Right ventricle myocardium superior (tissue), 1 donor: ENCODE results near the gene ADGRD2. TPM values are rescaled to one million over a fixed set of nuclear protein-coding genes. Genes with fewer than 3 reads are reported as not detected.

Source experiments
- ATAC-seq: fragments of 200-7000 bp; cut with Tn5 transposase; one replicate; pipeline ENCODE4 v1.9.1; 2020; ENCODE audit warnings: mild to moderate bottlenecking; ENCODE audit not compliant: poor library complexity
- DNase-seq: peaks from one replicate; pipeline ENCODE4 v3.0.0-alpha.2; 2020
- intact Hi-C: fragments of 100-400 bp; cut with DNase I; formaldehyde crosslinking; loops from one replicate; pipeline ENCODE4 v1.11.2; 2022
- total RNA-seq: library from RNA; stranded (reverse); fragmentation: NEBNext Ultra II Directional; extraction: Animal tissue kit (Norgen Biotek cat#: 25700); gene quantifications from one replicate; pipeline ENCODE4 v1.2.1, GENCODE V29; 2021
- donor health status: DM: no; HTN: yes; CAD: no; lungs with severe emphysema.

ADGRD2 gene
- total RNA-seq, 1 donor from 2014 or later, result not detected

DNA sequence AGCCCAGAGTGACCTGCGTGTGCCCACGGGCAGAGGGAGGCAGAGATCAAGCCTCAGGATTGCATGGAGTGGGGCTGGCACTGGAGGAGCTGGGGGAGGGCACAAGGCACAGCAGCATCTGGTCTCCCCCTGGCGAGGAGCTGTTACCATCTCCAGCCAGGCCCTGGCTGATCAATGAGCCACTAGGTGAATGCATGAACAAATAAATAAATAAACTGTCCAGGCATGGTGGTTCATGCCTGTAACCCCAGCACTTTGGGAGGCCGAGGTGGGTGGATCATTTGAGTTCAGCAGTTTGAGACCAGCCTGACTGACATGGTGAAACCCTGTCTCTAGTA lies 20.8 kb upstream of the ADGRD2 start:
- intact Hi-C loops, result no loop called here
- ATAC-seq, result no peak
- DNase-seq, result no peak

DNA sequence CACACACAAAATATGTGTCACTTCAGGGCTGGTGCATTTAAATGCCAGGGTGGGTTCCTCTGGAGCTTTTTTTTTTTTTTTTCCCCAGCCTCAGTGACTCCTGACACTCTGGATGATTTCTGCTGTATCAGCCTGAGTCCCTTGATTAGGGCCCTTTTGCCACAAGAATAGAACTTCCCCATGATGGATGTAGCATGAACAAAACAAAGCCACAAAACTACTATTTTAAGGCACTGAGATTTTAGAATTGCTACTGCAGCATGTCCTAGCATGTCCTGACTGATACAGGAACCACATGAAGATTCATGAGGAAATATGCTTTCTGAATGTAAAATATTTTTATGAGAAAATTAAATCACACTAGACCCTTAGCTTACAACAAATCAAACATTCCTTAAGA lies 13.9 kb upstream of the ADGRD2 start:
- DNase-seq (no peak), ATAC-seq (no peak)
- intact Hi-C loops, result no loop called here

DNA sequence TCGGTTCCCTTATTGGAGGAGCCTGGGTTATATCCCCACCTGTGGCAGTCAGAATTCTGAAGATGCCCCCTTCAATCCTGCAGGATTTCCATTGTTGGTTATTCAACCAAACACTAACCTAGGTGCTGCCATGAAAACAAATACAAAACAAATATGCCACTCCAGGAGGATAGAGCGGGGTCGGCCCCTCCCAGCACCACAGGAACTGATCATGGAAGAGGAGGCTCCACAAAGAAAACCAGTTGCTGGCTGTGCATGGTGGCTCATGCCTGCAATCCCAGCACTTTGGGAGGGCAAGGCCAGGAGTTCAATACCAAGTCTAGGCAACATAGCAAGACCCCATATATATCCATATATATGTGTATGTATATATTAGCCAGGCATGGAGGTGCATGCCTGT lies 13.2 kb upstream of the ADGRD2 start:
- DNase-seq, result no peak
- ATAC-seq, result no peak
- intact Hi-C loops, result no loop called here

DNA sequence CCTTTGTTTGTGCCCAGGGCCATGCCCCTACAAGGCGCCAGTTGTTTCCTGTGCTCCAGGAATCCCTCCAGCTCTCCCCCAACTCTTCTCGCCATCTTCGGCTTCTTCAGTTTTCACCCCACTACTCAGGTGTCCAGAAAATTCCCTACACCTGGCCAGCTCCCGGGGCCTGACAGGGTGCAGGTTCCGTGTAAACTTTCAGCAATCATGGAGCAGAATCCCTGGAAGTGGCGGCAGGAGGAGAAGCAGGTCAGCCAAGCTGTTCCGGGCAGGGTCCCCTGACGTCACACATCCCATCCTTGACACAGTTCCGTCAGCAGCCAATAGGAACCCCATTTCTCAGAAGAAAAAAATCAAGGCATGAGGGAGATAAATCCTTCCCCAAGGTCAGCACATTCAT lies 12.2 kb upstream of the ADGRD2 start:
- intact Hi-C loops, result no loop called here

DNA sequence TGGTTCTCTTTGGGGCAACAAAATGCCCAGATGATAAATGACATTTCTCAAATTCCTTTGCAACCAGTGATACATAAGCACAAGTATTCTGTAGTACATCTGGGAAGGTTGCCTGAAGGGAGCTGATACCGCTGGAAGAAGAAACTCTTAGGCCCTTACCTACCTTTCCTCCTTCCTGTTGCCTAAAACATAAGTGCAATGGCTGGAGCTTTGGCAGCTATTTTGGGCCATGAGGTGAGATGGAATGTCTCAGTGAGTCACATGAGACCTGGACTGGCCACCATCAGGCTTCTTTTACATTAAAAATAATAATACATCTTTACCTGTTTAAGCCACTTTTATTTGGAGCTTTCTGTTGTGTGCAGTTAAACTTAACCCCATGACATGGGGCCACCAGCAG lies 11.2 kb upstream of the ADGRD2 start:
- DNase-seq, result no peak
- intact Hi-C loops, result no loop called here
- no peak for ATAC-seq

More for the DNA sequence above, 12.2 kb upstream of the ADGRD2 start:
- ATAC-seq (no peak), DNase-seq (no peak)

GRCh38 chr9:124439686-124440243 lies 10.5 kb upstream of the ADGRD2 start:
- intact Hi-C loops, result no loop called here
- DNase-seq (no peak), ATAC-seq (no peak)

GRCh38 chr9:124440786-124441185 lies 9.5 kb upstream of the ADGRD2 start:
- intact Hi-C loops, result no loop called here
- ATAC-seq, result no peak
- no peak for DNase-seq

DNA sequence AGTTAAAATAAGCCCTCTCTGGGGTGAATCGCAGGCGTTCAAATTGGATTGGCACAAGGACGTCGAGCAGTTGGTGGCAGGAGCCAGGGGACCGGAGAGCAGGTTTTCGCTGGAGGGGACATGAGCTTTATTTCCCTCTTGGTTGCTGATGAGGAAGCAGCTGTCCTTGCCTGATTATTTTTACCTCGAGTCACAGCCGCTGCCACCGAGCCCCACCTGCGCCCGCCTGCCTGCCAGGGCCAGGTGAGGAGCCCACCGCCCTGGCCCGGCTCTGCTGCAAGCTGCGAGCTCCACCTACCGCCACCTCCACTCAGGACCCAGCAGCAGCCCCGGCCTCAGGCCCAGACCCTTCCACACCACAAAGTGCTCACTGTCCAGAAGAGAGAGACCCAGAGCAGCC lies 9.0 kb upstream of the ADGRD2 start:
- no peak for ATAC-seq
- no peak for DNase-seq
- intact Hi-C loops, result no loop called here

- intact Hi-C loops, result no loop called here
- DNase-seq, result no peak
- no peak for ATAC-seq
Observed at GRCh38 chr9:124442379-124442778, 7.9 kb upstream of the ADGRD2 start.

DNA sequence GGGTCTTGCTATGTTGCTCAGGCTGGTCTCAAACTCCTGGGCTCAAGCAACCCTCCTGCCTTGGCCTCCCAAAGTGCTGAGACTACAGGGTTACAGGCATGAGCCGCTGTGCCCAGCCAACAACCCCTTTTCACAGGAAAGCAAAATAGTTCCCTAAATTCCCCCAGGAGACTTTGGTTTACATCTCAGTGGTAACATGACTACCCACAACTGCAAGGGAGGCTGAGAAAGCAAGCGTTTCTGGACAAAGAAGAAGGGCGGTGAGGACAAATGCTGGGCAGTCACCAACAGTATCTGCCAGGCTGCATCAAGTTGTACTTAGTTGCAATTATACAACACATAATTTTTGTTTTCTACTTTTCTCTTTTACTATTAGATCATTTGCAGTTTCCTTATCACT lies 7.4 kb upstream of the ADGRD2 start:
- DNase-seq (no peak), ATAC-seq (no peak)
- intact Hi-C loops, result no loop called here

GRCh38 chr9:124443625-124444024 lies 6.6 kb upstream of the ADGRD2 start:
- DNase-seq (no peak), ATAC-seq (no peak)
- intact Hi-C loops, result no loop called here

DNA sequence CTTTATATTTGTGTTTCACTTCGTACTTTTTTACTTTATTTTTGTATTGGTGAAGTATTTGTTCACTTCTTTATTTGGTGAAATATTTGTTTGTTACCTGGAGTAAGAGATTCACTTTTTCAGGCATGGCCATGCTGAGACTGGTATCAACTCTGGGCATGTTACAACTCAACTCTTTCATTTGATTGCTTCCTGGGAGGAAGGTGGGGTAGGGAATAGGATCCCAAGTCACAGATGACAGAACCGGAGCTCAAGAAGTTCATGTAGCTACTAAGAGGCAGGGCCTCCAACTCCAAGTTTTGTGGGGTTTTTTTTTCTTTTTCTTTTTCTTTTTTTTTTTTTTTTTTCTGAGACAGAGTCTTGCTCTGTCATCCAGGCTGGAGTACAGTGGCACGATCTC lies 6.1 kb upstream of the ADGRD2 start:
- intact Hi-C loops, result no loop called here
- no peak for DNase-seq

DNA sequence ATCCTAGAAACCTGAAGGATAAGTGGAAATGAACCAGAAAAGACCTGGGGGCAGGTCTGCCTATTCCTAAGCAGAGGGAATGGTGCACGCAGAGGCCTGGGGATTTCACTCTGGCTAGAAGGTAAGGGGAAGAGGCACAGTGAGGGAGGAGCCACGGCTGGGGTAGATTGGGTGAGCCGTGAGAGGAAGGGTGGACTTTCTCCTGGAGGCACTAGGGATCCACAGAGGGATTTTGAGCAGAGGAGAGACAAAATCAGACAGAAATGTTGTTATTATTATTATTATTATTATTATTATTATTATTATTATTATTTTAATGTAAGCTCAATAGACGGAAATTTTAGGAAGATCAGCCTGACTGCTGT lies 3.0 kb upstream of the ADGRD2 start:
- DNase-seq, result no peak
- ATAC-seq, result no peak
- intact Hi-C loops, result no loop called here

More for the DNA sequence above, 6.1 kb upstream of the ADGRD2 start:
- ATAC-seq, result no peak

DNA sequence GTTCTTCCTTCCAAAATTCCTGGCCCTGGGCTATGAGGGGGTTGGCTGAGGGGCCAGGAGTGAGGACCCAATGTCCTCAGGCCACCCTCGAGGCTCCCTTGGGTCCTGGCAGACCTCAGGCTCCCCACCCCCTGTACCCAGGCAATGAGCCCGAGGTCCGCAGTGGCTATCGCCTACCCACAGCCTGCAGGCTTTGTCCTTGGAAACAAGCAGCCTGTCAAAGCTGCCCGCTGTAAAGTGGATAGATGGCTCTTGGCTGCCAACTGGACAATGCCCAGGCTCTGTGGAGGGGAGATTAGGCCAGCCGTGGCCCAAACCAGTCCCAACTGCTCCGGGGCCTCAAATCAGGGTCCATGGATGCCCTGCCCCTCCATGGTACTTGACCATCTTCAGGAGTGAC lies 2.2 kb upstream of the ADGRD2 start:
- intact Hi-C loops, result no loop called here
- peak; percentile 97 for ATAC-seq
- DNase-seq, result peak; percentile 78

- ATAC-seq, result no peak
- intact Hi-C loops, result no loop called here
- DNase-seq, result no peak
Observed at GRCh38 chr9:124449381-124450151, 685 bp upstream of the ADGRD2 start.

DNA sequence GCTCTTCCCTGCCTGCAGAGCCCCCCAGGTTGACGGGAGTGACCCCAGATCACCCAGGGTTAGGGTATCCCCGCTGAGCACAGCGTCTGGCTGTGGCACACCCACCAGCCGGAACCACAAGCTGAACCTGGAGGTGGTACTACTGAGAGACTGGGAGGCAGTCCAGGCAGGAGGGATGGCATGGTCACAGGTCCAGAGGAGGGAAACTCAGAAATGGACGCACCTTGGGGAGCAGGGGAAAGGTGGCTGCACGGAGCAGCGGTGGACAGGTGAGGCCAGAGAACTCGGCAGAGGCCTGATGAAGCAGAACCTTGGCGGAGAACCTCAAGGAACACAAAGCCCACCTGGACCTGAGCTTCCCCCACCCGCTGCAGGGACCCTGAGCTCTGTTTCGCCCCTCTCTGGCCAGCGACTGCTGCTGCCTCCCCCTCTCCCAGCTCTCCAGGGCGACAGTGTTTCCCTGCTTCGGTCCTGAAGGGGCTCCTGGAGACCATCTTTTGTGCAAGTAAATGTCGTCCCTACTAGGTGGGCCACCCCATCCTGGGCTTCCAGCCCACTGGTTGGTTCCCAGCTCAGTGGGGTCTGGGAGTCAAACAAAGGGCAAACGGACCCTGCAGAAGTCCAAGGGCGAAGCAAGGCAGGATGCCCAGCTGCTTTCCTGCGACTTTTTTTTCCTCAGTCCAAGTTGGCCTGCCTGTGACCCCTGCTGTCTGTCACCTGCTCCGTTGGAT lies 845 bp downstream of the ADGRD2 start:
- ATAC-seq, result no peak
- DNase-seq, result no peak
- intact Hi-C loops, result no loop called here

GRCh38 chr9:124452326-124452725 lies 2.1 kb downstream of the ADGRD2 start:
- ATAC-seq (no peak), DNase-seq (no peak)
- intact Hi-C loops, result no loop called here

DNA sequence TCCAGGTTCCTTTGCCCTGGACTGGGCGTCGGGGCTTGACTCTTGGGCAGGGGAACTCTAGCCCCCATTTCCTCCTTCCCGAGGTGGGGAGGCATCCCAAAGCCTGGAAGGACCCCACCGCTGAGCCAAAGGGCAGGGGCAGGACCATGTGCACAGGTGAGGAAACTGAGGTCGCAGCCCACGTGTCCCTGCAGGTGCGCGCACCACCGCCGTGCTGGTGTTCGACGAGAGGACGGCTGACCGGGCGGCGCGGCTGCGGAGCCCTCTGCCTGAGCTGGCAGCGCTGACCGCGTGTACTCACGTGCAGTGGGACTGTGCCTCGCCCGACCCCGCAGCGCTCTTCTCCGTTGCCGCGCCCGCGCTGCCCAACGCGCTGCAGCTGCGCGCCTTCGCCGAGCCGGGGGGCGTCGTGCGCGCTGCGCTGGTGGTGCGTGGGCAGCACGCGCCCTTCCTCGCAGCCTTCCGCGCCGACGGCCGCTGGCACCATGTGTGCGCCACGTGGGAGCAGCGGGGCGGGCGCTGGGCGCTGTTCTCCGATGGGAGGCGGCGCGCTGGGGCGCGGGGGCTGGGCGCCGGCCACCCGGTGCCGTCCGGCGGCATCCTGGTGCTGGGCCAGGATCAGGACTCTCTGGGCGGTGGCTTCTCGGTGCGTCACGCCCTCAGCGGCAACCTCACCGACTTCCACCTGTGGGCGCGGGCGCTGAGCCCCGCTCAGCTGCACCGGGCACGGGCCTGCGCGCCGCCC lies 2.8 kb downstream of the ADGRD2 start:
- no peak for ATAC-seq
- intact Hi-C loops, result no loop called here
- DNase-seq, result no peak

DNA sequence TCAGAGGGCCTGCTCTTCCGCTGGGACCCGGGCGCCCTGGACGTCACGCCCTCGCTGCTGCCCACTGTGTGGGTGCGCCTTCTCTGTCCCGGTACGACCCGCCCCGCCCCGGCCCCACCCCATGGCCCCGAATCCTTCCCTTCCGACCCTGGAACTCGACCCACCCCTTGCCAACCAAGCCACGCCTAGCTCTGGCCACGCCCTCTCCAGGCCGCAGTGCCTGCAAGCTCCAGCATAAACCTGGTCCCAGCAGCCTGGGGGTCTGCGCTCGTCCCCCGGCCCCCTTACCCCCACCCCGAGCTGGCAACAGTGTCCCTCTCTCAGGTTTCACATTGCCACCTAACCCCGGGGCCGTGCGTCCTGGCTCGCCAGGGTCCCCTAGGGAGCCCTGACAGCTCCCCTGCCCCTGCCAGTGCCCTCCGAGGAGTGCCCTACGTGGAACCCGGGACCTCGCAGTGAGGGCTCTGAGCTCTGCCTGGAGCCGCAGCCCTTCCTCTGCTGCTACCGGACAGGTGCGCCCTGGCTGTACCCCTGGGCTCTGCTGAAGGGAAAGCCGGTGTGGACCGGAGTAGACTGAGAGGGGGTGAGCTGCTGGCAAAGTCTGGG lies 3.4 kb downstream of the ADGRD2 start:
- no peak for ATAC-seq
- no peak for DNase-seq
- intact Hi-C loops, result no loop called here
